ENCODE data around the gene GDPD5.

Gene GDPD5

DNA sequence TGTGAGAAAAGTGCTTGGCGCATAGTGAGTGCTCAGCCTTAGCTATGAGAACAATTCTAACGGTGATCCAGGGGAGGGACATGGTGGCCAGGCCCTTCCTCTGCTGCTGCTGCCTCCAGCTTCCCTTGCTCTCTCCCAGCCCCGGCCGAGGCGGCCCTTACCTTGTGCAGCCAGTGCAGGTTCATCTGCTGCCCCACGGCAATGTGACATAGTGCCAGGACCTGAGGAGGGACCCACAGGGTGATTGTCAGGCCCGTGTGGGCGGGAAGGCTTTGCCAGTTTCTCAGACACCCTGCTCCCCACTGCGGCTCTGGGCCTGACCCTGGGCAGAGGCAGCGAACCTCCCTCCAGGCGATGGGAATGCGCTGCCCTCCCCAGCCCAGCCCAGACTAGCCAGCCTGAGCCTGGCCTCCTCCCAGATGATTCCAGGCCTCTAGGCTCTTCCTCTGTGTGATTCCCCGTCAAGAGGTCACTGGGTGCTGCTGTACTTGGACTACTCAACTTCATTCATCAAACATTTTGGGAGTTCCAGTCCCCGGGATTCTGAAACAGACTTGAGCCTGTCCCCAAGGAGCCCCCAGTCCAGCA lies 69.1 kb downstream of the GDPD5 start:
- DNase-seq (no peak), ATAC-seq (ENCODE audit: insufficient read depth, low read depth) (no peak)
- Histone ChIP-seq H3K36me3 (ENCODE audit: insufficient read depth, low read length) (no peaks in the 10 kb centered on the region), H4K20me1 (ENCODE audit: insufficient read depth, low read length) (no peaks in the 10 kb centered on the region), H3K4me2 (ENCODE audit: insufficient read depth, low read length) (no peak overlapping the region), H3K27me3 (ENCODE audit: insufficient read depth, low read length, poor library complexity) (no peaks in the 10 kb centered on the region), H3K4me3 (ENCODE audit: low read depth in 1 of 2, low read length in 2 of 2) (no peak overlapping the region), H3K79me2 (ENCODE audit: insufficient read depth, low read length) (no peaks in the 10 kb centered on the region), H3K4me1 (ENCODE audit: insufficient read depth, low read length) (no peaks in the 10 kb centered on the region), H3K27ac (ENCODE audit: low read length) (no peak overlapping the region), H3K9ac (ENCODE audit: low read depth, low read length) (no peak overlapping the region), H2AFZ (ENCODE audit: low read depth, low read length) (no peak overlapping the region), H3K9me3 (ENCODE audit: insufficient read depth, low read length, severe bottlenecking) (no peaks in the 10 kb centered on the region)
- no peak for TF ChIP-seq EZH2 (IDR thresholded peaks at IDR 0.05; ENCODE audit: borderline replicate concordance, low read depth, low read length, severe bottlenecking)
- TF ChIP-seq CTCF (IDR thresholded peaks at IDR 0.05; ENCODE audit: borderline replicate concordance, extremely low read depth, low read length, poor library complexity, severe bottlenecking): no peak

DNA sequence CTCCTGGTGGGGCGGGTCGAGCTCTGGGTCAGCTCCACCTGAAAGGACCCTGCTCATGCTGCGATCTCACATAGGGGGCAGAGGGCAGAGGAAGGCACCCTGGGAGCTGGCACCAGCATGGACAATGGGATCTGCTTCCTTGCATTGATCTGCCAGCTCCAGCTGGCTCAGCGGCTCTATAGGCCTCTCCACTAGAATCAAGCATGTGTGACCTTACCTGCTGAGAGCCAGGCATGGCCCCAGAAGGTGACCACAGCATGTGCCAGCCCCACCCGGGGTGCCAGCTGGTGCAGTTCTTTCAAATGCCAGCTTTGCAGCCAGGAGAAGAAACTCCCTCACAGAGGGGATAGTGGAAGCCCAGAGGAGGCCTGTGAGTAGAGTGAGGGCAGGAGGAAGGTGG lies 70.8 kb downstream of the GDPD5 start:
- ATAC-seq (ENCODE audit: insufficient read depth, low read depth): no peak
- Histone ChIP-seq H2AFZ (ENCODE audit: low read depth, low read length) (no peak overlapping the region), H3K27me3 (ENCODE audit: insufficient read depth, low read length, poor library complexity) (no peaks in the 10 kb centered on the region), H3K79me2 (ENCODE audit: insufficient read depth, low read length) (no peaks in the 10 kb centered on the region), H4K20me1 (ENCODE audit: insufficient read depth, low read length) (no peaks in the 10 kb centered on the region), H3K4me3 (ENCODE audit: low read depth in 1 of 2, low read length in 2 of 2) (no peak overlapping the region), H3K36me3 (ENCODE audit: insufficient read depth, low read length) (no peaks in the 10 kb centered on the region), H3K4me1 (ENCODE audit: insufficient read depth, low read length) (no peaks in the 10 kb centered on the region), H3K9ac (ENCODE audit: low read depth, low read length) (no peak overlapping the region), H3K4me2 (ENCODE audit: insufficient read depth, low read length) (no peak overlapping the region), H3K27ac (ENCODE audit: low read length) (no peak overlapping the region), H3K9me3 (ENCODE audit: insufficient read depth, low read length, severe bottlenecking) (no peaks in the 10 kb centered on the region)
- no peak for TF ChIP-seq EZH2 (IDR thresholded peaks at IDR 0.05; ENCODE audit: borderline replicate concordance, low read depth, low read length, severe bottlenecking)
- TF ChIP-seq CTCF (IDR thresholded peaks at IDR 0.05; ENCODE audit: borderline replicate concordance, extremely low read depth, low read length, poor library complexity, severe bottlenecking): no peak
- DNase-seq: no peak

DNA sequence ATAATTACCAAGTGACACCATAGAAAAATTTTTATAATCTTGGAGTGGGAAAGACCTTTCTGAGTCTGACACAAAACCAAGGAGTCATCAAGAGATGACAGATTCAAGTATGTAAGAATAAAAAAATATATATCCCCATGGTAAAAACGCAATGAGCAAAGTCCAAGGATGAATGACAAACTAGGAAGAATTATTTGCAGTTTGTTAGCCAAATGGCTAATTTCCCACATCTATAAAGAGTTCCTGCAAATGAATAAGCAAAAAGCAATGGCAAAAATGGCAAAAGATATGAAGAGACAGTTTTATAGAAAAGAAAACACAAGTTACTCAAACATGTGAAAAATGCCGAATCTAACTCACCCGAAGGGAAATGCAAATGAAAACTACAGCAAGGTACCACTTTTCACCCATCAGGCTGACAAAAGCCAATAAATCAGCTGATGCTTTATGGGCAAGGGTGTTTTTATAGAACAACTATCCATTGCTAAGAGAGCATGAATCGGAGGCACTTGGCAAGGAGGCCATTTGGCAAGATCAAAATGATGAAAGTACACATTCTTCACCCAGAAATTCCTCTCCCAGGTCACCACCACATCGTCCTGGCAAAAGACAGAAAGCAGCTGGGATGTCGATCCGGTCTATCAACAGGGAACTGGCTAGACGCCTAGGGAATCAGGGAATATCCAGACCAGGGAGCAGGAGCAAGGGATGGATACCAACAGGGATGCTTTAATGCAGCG lies 71.7 kb downstream of the GDPD5 start:
- no peak for DNase-seq
- Histone ChIP-seq H3K36me3 (ENCODE audit: insufficient read depth, low read length) (no peaks in the 10 kb centered on the region), H3K79me2 (ENCODE audit: insufficient read depth, low read length) (no peaks in the 10 kb centered on the region), H3K27me3 (ENCODE audit: insufficient read depth, low read length, poor library complexity) (no peaks in the 10 kb centered on the region), H4K20me1 (ENCODE audit: insufficient read depth, low read length) (no peaks in the 10 kb centered on the region), H2AFZ (ENCODE audit: low read depth, low read length) (no peak overlapping the region), H3K4me3 (ENCODE audit: low read depth in 1 of 2, low read length in 2 of 2) (no peak overlapping the region), H3K27ac (ENCODE audit: low read length) (no peak overlapping the region), H3K9ac (ENCODE audit: low read depth, low read length) (no peak overlapping the region), H3K4me2 (ENCODE audit: insufficient read depth, low read length) (no peak overlapping the region), H3K9me3 (ENCODE audit: insufficient read depth, low read length, severe bottlenecking) (no peaks in the 10 kb centered on the region), H3K4me1 (ENCODE audit: insufficient read depth, low read length) (no peaks in the 10 kb centered on the region)
- ATAC-seq (ENCODE audit: insufficient read depth, low read depth): no peak
- TF ChIP-seq CTCF (IDR thresholded peaks at IDR 0.05; ENCODE audit: borderline replicate concordance, extremely low read depth, low read length, poor library complexity, severe bottlenecking) (no peak), EZH2 (IDR thresholded peaks at IDR 0.05; ENCODE audit: borderline replicate concordance, low read depth, low read length, severe bottlenecking) (no peak)
